Left lobe of liver (tissue), 2 donors: ENCODE measurements around the gene CTXND1. TPM values are rescaled to one million over a fixed set of nuclear protein-coding genes. Genes with fewer than 3 reads are reported as not detected.
A peak's percentile ranks its signal among the peaks of the same experiment; 100 is the strongest.
"Not testable (repeated sequence)": the region's sequence is repeated elsewhere in the genome, so short reads cannot be mapped to it uniquely, and the experiment has no call there.

Source experiments
- ATAC-seq: fragments of 200-7000 bp; cut with Tn5 transposase; one replicate; pipeline ENCODE4 v1.9.1; 2020; ENCODE audit warnings: mild to moderate bottlenecking, moderate library complexity
- DNase-seq: peaks from one replicate; pipeline ENCODE4 v3.0.0-alpha.2; 2020; ENCODE audit warnings: low spot score
- total RNA-seq: library from RNA; stranded (reverse); gene quantifications from one replicate; pipeline ENCODE4 v1.2.1, GENCODE V29; 2021
- donor health status: DM: no; HTN: no; CAD: no; lungs with moderate emphysema.
- donor health status: DM: no; HTN: yes; CAD: no.

CTXND1 gene
- total RNA-seq, 1 donor from 2014 or later, result 4.5 TPM

GRCh38 chr15:80162059-80162554, 89.9 kb downstream of the CTXND1 start:
- DNase-seq (peak; percentile 75), ATAC-seq (peak; percentile 57)

GRCh38 chr15:80161468-80162016, 90.5 kb downstream of the CTXND1 start:
- ATAC-seq (no peak), DNase-seq (no peak)

- peak; percentile 60 for ATAC-seq
- DNase-seq, result peak; percentile 88
Observed at GRCh38 chr15:80160570-80161156, 91.3 kb downstream of the CTXND1 start.

- ATAC-seq (no peak), DNase-seq (no peak)
Observed at GRCh38 chr15:80159811-80160569, 92.0 kb downstream of the CTXND1 start.

GRCh38 chr15:80159301-80159700, 92.7 kb downstream of the CTXND1 start:
- no peak for ATAC-seq

GRCh38 chr15:80157215-80157614, 94.8 kb downstream of the CTXND1 start:
- ATAC-seq, result no peak
- no peak for DNase-seq

More at GRCh38 chr15:80159301-80159700, 92.7 kb downstream of the CTXND1 start:
- no peak for DNase-seq

- ATAC-seq, result no peak
- DNase-seq, result no peak
Observed at GRCh38 chr15:80156176-80156720, 95.8 kb downstream of the CTXND1 start.

- DNase-seq, ATAC-seq: not testable (repeated sequence)
Observed at GRCh38 chr15:80155378-80156175, 96.4 kb downstream of the CTXND1 start.

- ATAC-seq, result no peak
- DNase-seq, result no peak
Observed at GRCh38 chr15:80155001-80155377, 97.0 kb downstream of the CTXND1 start.

- ATAC-seq (peak; percentile 61), DNase-seq (peak; percentile 87)
Observed at GRCh38 chr15:80154336-80154735, 97.7 kb downstream of the CTXND1 start.

- ATAC-seq, result no peak
- no peak for DNase-seq
Observed at GRCh38 chr15:80153900-80154299, 98.1 kb downstream of the CTXND1 start.

- ATAC-seq (peak; percentile 74), DNase-seq (peak; percentile 51)
Observed at GRCh38 chr15:80152896-80153876, 98.8 kb downstream of the CTXND1 start, which contains the start of gene FAH. Gene FAH (plus strand): TSS chr15:80152999. CDS start chr15:80153055, 56 bp downstream.

GRCh38 chr15:80152180-80152895, 99.7 kb downstream of the CTXND1 start:
- DNase-seq (peak; percentile 98), ATAC-seq (peak; percentile 77)

GRCh38 chr15:80151576-80151975, 100.4 kb downstream of the CTXND1 start:
- no peak for ATAC-seq
- DNase-seq, result no peak

GRCh38 chr15:80151148-80151547, 100.9 kb downstream of the CTXND1 start:
- DNase-seq (peak; percentile 61), ATAC-seq (peak; percentile 18)
